EH (cell line): ENCODE measurements around the gene TTBK2.

Experiments used
- DNase-seq: peaks from one replicate; pipeline ENCODE4 v3.0.0-alpha.2; 2015; ENCODE audit warnings: low read depth

Gene TTBK2

GRCh38 chr15:42726114-42726513, 194.5 kb downstream of the TTBK2 start:
- DNase-seq, result no peak

- DNase-seq, result no peak
These were observed 195.2 kb downstream of the TTBK2 start for GRCh38 chr15:42725331-42725903.

GRCh38 chr15:42724276-42724675, 196.3 kb downstream of the TTBK2 start:
- no peak for DNase-seq

GRCh38 chr15:42723068-42723467, 197.5 kb downstream of the TTBK2 start:
- DNase-seq, result no peak

- DNase-seq, result no peak
These were observed 198.7 kb downstream of the TTBK2 start for GRCh38 chr15:42721916-42722315.

GRCh38 chr15:42721016-42721415, 199.6 kb downstream of the TTBK2 start:
- DNase-seq, result no peak

GRCh38 chr15:42720071-42720470, 200.5 kb downstream of the TTBK2 start:
- DNase-seq, result no peak

DNA sequence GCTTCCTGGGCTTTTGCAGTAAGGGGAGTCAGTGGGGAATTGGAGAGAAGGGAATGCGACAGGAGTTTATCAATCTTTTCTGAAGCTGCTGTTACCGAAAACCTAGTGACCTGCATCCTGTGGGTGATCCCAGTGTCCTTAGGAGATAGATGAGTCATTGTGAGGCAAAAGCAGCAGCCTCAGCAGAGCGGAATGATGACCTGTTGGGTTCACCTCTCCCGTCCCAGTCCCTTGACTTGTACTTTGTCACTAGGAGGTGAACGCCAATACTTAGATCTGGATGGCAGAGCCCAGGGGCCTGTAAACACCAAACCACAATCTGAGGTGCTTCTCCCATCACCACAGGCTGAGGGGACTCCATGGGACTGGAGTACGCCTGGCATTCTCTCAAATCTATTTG, 201.5 kb downstream of the TTBK2 start:
- no peak for DNase-seq

DNA sequence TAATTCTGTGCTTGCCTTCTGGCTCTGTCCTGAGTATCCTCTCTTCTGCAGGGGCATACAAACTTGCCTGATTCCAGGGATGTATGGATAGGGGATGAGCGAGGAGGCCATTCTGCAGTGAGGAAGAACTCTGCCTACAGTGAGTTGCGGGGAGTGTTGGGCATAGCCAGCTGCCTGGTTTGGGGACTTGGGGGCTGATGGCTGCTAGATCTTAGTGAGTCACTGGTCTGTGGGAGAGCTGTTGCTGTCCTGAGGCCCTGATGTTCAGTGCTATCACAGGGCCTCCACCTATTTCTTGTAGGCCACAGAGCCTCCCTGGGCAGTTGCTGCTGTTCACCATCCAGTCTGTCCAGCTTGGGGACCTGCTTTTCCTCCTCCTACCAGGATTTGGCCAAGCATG, 204.0 kb downstream of the TTBK2 start:
- peak; percentile 38 for DNase-seq

- DNase-seq, result no peak
These were observed 204.5 kb downstream of the TTBK2 start for GRCh38 chr15:42716125-42716524.

DNA sequence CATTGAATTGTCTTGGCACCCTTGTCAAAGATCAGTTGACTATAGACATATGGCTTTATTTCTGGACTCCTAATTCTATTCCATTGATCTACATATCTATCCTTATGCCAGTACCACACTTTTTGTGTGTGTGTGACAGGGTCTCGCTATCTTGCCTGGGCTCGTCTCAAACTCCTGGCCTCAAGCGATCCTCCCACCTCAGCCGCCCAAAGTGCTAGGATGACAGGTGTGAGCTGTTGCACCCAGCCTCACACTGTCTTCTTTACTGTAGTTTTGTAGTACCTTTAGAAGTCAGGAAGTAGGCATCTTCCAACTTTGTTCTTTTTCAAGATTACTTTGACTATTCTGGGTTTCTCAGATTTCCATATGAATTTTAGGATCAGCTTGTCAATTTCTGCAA, 208.0 kb downstream of the TTBK2 start:
- no peak for DNase-seq

GRCh38 chr15:42711746-42712145, 208.8 kb downstream of the TTBK2 start:
- DNase-seq, result no peak

- DNase-seq, result peak; percentile 13
These were observed 209.9 kb downstream of the TTBK2 start for GRCh38 chr15:42710662-42711061.

DNA sequence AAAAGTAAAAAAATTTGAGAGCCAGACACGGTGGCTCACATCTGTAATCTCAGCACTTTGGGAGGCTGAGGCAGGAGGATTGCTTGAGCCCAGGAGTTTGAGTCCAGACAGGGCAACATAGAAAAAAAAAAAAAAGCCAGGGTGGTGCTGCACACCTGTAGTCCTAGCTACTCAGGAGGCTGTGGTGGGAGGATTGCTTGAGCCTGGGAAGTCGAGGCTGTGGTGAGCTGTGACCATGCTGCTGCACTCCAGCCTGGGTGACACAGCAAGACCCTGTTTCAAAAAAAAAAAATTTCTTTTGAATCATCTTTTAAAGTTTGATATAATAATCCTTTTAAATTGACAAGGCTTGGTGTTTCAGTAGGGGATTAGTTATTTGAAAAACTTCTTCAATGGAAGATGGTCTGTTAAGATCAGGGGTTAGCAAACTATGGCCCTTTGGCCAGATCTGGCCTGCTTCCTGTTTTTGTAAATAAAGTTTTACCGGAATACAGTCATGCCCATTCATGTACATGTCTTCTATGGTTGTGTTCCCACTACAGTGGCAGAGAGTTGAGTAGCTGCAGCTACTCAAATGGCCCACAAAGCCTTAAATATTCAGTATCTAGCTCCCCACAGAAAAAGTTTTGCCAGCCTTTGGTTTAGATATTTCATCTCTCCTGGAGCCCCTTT, 212.6 kb downstream of the TTBK2 start:
- DNase-seq, result no peak

- peak; percentile 15 for DNase-seq
These were observed 213.5 kb downstream of the TTBK2 start for GRCh38 chr15:42707068-42707467.

GRCh38 chr15:42705336-42705735, 215.2 kb downstream of the TTBK2 start:
- no peak for DNase-seq

- peak; percentile 75 for DNase-seq
These were observed 216.1 kb downstream of the TTBK2 start for GRCh38 chr15:42704492-42704926.

DNA sequence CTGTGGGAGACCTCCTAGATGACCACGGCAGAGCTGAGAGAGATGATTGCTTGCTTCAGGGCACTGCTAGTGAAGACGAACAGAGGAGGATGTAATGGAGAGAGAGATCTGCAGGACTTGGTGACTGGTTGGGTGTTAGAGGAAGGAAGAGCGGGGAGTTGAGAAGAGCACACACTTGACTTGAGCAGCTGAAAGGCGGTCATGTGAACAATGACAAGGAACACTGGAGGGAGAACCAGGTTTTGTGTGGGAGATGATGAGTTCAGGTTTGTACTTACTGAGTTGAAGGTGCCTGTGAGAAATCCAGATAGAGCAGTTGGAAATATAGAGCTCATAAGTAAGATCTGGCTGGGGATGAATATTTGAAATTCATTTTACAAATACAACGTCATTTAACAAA, 224.0 kb downstream of the TTBK2 start:
- no peak for DNase-seq

- no peak for DNase-seq
These were observed 225.0 kb downstream of the TTBK2 start for GRCh38 chr15:42695527-42696071.

DNA sequence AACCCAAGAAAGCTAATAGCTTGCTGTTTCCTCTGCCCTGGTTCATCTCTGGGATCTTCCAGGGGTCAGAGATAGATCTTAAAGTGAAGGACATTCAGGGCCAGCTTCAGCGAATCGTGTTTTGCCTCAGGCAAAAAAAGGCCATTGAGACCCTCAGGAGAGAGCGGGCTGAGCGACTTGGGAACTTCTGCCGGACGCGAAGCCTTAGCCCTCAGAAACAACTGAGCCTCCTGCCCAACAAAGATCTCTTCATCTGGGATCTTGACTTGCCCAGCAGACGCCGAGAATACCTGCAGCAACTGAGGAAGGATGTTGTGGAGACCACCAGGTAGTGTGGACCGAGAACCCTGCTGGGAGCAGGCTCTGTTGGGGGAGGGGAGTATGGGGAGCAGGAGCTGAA, 226.2 kb downstream of the TTBK2 start:
- DNase-seq, result no peak

DNA sequence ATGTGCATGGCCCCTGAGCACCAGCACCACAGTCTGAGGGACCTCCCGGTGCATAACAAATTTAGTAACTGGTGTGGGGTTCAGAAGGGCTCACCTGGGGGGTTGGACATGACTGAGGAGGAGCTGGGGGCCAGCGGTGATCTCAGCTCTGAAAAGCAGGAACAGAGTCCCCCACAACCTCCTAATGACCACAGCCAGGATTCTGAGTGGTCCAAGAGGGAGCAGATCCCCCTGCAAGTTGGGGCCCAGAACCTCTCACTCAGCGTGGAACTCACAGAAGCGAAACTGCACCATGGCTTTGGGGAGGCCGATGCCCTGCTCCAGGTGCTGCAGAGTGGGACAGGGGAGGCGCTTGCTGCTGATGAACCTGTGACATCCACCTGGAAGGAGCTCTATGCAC, 226.6 kb downstream of the TTBK2 start:
- no peak for DNase-seq

GRCh38 chr15:42693496-42693895, 227.1 kb downstream of the TTBK2 start:
- DNase-seq, result no peak

DNA sequence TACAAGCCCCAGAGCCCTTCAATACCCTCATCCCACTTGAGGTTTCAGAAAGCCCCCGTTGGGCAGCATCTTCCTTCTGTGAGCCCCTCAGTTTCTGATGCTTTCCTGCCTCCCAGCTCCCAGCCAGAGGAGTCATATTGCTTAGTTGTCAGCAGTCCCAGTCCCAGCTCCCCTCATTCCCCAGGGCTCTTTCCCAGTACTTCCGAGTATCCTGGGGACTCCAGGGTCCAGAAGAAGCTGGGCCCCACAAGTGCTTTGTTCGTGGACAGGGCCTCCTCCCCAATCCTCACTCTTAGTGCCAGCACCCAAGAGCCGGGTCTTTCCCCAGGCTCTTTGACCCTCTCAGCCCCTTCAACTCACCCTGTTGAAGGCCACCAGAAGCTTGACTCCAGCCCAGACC, 227.6 kb downstream of the TTBK2 start:
- no peak for DNase-seq

- DNase-seq, result no peak
These were observed 228.0 kb downstream of the TTBK2 start for GRCh38 chr15:42692536-42692935.
